Measurements from ENCODE around the gene TSEN15.
A peak's percentile ranks its signal among the peaks of the same experiment; 100 is the strongest.

The TSEN15 gene

DNA sequence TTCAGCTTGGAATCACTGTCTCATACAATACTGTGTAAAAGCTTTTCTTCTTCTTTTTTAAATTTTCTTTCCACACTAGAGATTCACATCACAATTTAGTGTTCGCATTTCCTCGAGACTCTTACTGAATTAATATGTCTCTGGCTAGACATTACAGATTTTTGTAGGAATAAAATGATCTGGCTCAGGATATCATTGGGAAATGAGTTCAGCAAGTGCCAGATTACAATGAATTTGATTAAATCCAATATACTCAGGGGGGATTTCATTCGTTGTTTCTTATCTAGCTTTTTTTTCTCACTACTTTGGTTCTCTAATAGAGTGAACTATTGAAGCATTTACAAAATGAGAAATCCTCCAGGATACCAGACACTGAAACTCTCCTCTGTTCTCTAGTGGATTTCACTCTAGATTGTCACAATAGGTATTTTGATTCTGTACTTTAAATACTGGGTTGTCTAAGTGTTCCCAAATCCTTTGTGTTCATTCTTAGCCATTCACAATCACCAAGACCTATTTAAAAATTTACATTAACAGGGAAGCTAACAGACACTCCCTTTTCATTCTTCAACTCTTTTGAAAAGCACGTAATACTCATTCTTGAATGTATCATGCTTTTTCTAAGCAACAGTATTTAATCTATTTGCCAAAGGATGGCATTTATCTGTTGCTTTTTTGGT, 2.8 kb upstream of the TSEN15 start:
- Histone ChIP-seq H3F3A (ENCODE audit: insufficient read depth) (no peaks in the 10 kb centered on the region), H3K4me3 (ENCODE audit: insufficient read depth, low read length, poor library complexity, severe bottlenecking) (no peak overlapping the region), H3K9me3 (ENCODE audit: insufficient read depth, low read length) (no peaks in the 10 kb centered on the region), H3K79me2 (ENCODE audit: insufficient read depth, low read length) (0 out of 2 replicates have a peak, but pooled peaks cover 9% of the 10 kb centered on the region), H3K9ac (ENCODE audit: low read length) (no peak overlapping the region), H2AFZ (ENCODE audit: low read depth, low read length, severe bottlenecking) (no peak overlapping the region), H3K27me3 (ENCODE audit: low read length) (no peaks in the 10 kb centered on the region), H3K27ac (ENCODE audit: low read depth, low read length) (no peak overlapping the region), H3K9me2 (replicated peaks; ENCODE audit: insufficient read depth, low read length) (no peaks in the 10 kb centered on the region), H4K20me1 (ENCODE audit: low read depth, low read length) (no peaks in the 10 kb centered on the region), H3K36me3 (ENCODE audit: low read length) (no peaks in the 10 kb centered on the region), H3K4me2 (ENCODE audit: low read depth, low read length, poor library complexity, severe bottlenecking) (no peak overlapping the region)
- TF ChIP-seq, protein P1, sequence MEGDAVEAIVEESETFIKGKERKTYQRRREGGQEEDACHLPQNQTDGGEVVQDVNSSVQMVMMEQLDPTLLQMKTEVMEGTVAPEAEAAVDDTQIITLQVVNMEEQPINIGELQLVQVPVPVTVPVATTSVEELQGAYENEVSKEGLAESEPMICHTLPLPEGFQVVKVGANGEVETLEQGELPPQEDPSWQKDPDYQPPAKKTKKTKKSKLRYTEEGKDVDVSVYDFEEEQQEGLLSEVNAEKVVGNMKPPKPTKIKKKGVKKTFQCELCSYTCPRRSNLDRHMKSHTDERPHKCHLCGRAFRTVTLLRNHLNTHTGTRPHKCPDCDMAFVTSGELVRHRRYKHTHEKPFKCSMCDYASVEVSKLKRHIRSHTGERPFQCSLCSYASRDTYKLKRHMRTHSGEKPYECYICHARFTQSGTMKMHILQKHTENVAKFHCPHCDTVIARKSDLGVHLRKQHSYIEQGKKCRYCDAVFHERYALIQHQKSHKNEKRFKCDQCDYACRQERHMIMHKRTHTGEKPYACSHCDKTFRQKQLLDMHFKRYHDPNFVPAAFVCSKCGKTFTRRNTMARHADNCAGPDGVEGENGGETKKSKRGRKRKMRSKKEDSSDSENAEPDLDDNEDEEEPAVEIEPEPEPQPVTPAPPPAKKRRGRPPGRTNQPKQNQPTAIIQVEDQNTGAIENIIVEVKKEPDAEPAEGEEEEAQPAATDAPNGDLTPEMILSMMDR (IDR thresholded peaks at IDR 0.05; ENCODE audit: insufficient read depth, low read length, poor library complexity, severe bottlenecking): no peak
- no peak for TF ChIP-seq EZH2phosphoT487 (conservative IDR thresholded peaks at IDR 0.05; ENCODE audit: low read length)

DNA sequence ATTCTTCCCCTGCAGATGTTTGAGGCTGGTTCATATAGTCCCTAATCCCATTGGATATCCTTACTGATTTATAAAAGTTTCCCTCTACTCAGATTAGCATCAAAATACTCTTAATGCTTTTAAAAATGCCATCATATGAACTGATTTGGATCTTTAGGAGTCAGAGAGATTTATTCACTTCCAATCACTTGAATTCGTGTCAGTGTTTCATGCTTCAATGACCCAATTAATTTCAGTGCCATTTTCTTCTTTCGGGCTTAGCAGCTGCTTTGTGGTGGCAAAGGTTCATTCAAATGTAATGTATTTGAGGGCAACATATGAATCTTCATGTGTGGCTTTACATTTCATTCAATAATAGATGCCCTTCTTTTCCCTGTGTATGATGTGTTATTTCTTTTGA, 2.2 kb upstream of the TSEN15 start:
- no peaks in the 10 kb centered on the region for H4K20me1 ChIP-seq (ENCODE audit: low read depth, low read length)
- H3K27me3 ChIP-seq (ENCODE audit: low read length): no peaks in the 10 kb centered on the region
- no peak overlapping the region for H3K4me2 ChIP-seq (ENCODE audit: low read depth, low read length, poor library complexity, severe bottlenecking)
- TF ChIP-seq EZH2phosphoT487 (conservative IDR thresholded peaks at IDR 0.05; ENCODE audit: low read length): no peak
- TF ChIP-seq, protein P1 (IDR thresholded peaks at IDR 0.05; ENCODE audit: insufficient read depth, low read length, poor library complexity, severe bottlenecking): no peak
- 0 out of 2 replicates have a peak, but pooled peaks cover 9% of the 10 kb centered on the region for H3K79me2 ChIP-seq (ENCODE audit: insufficient read depth, low read length)
- no peaks in the 10 kb centered on the region for H3K9me3 ChIP-seq (ENCODE audit: insufficient read depth, low read length)
- no peaks in the 10 kb centered on the region for H3K36me3 ChIP-seq (ENCODE audit: low read length)
- no peak overlapping the region for H3K27ac ChIP-seq (ENCODE audit: low read depth, low read length)
- no peak overlapping the region for H3K4me3 ChIP-seq (ENCODE audit: insufficient read depth, low read length, poor library complexity, severe bottlenecking)
- H2AFZ ChIP-seq (ENCODE audit: low read depth, low read length, severe bottlenecking): no peak overlapping the region
- H3K9ac ChIP-seq (ENCODE audit: low read length): no peak overlapping the region
- no peaks in the 10 kb centered on the region for H3K9me2 ChIP-seq (replicated peaks; ENCODE audit: insufficient read depth, low read length)
- H3F3A ChIP-seq (ENCODE audit: insufficient read depth): no peaks in the 10 kb centered on the region

DNA sequence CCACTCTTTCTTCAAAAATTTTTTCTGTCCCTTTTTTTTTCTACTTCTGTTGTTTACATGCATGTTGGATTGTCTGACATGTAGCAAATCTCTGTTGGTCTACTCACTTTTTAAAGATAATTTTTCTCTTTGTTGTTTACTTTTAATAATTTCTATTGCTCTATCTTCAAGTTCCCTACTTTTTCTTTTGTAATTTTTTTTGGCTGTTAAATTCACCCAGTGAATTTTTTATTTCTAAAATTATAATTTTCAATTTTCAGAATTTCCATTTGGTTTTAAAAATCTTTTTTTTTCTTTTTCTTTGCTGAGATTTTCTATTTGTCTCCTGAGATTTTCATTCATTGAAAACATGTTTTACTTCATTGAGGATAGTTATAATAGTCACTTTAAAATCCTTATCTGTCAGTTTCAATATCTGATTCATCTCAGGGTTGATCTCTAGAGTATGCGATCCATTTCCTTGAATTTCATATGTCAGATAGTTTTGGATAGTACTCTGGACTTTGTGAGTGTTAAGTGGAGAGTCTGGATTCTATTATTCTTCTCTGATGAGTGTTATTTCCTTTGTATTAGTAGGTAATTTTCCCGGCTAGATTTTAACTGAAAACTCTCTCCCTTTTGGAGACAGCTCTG, 1.6 kb upstream of the TSEN15 start:
- no peaks in the 10 kb centered on the region for H4K20me1 ChIP-seq (ENCODE audit: low read depth, low read length)
- no peaks in the 10 kb centered on the region for H3K36me3 ChIP-seq (ENCODE audit: low read length)
- H3K4me3 ChIP-seq (ENCODE audit: insufficient read depth, low read length, poor library complexity, severe bottlenecking): no peak overlapping the region
- no peak overlapping the region for H3K27ac ChIP-seq (ENCODE audit: low read depth, low read length)
- H3K9me3 ChIP-seq (ENCODE audit: insufficient read depth, low read length): no peaks in the 10 kb centered on the region
- no peaks in the 10 kb centered on the region for H3F3A ChIP-seq (ENCODE audit: insufficient read depth)
- H3K4me2 ChIP-seq (ENCODE audit: low read depth, low read length, poor library complexity, severe bottlenecking): no peak overlapping the region
- no peak overlapping the region for H3K9ac ChIP-seq (ENCODE audit: low read length)
- peak overlapping the region; percentile 91 for H2AFZ ChIP-seq (ENCODE audit: low read depth, low read length, severe bottlenecking)
- no peaks in the 10 kb centered on the region for H3K9me2 ChIP-seq (replicated peaks; ENCODE audit: insufficient read depth, low read length)
- peaks cover 9% of the 10 kb centered on the region; the same call in 1 of the 2 replicates for H3K79me2 ChIP-seq (ENCODE audit: insufficient read depth, low read length)
- TF ChIP-seq, protein P1 (IDR thresholded peaks at IDR 0.05; ENCODE audit: insufficient read depth, low read length, poor library complexity, severe bottlenecking): no peak
- TF ChIP-seq EZH2phosphoT487 (conservative IDR thresholded peaks at IDR 0.05; ENCODE audit: low read length): no peak
- H3K27me3 ChIP-seq (ENCODE audit: low read length): no peaks in the 10 kb centered on the region

Data from SU-DHL-6 (cell line).